OCI-LY3 (cell line): ENCODE data around the gene DIPK2A.

Source experiments
- CTCF ChIP-seq: fragments of 200-600, 300-600 bp; sonication (generic); IDR thresholded peaks from 2 replicates; pipeline ENCODE4 v1.5.1; 2014; ENCODE audit warnings: antibody characterized with exemption, low read length, low read depth
- EZH2phosphoT487 ChIP-seq: fragments of 200-600 bp; shearing (Covaris generic); IDR thresholded peaks from 2 replicates; pipeline ENCODE4 v1.6.1; 2018; ENCODE audit warnings: antibody characterized with exemption, mixed run types, low read depth

GRCh38 chr3:143972155-143972504, 507 bp downstream of the DIPK2A start:
- TF ChIP-seq CTCF, result no peak
- TF ChIP-seq EZH2phosphoT487, result no peak
